Uterus (tissue), 4 donors: ENCODE results near the gene OPCML. TPM values are rescaled to one million over a fixed set of nuclear protein-coding genes. Genes with fewer than 3 reads are reported as not detected.

Experiments
- DNase-seq, 2 donors: peaks; one replicate each; pipeline ENCODE4 v3.0.0-alpha.2; 2019 to 2020
- H3K27ac ChIP-seq, 2 donors: fragments of 200-600 bp; sonication (generic); 1 replicate in 1 of 2; 2 replicates in 1 of 2; pipeline ENCODE4 v1.5.1; 2016 to 2018
- H3K27me3 ChIP-seq, 2 donors: fragments of 200-600 bp; sonication (generic); one replicate each; pipeline ENCODE4 v1.5.1; 2018 to 2019; ENCODE audit warnings: control low read depth in 1 of 2
- H3K36me3 ChIP-seq, 2 donors: fragments of 200-600 bp; sonication (generic); one replicate each; pipeline ENCODE4 v1.5.1; 2019; ENCODE audit warnings: control low read depth in 1 of 2
- H3K4me1 ChIP-seq, 2 donors: fragments of 200-600 bp; sonication (generic); one replicate each; pipeline ENCODE4 v1.5.1; 2018 to 2019; ENCODE audit warnings: control low read depth in 1 of 2
- H3K4me3 ChIP-seq, 2 donors: fragments of 200-600 bp; sonication (generic); 1 replicate in 1 of 2; 2 replicates in 1 of 2; pipeline ENCODE4 v1.5.1; 2018 to 2019; ENCODE audit warnings: mild to moderate bottlenecking in 1 of 2
- H3K9me3 ChIP-seq, 2 donors: fragments of 200-600 bp; sonication (generic); one replicate each; pipeline ENCODE4 v1.5.1; 2019; ENCODE audit warnings: control low read depth in 1 of 2
- POLR2A ChIP-seq, 2 donors: fragments of 450-650 bp; IDR thresholded peaks; one replicate each; pipeline ENCODE4 v1.6.1; 2016; ENCODE audit warnings: antibody characterized with exemption in 2 of 2, mild to moderate bottlenecking in 1 of 2, moderate library complexity in 1 of 2
- intact Hi-C: fragments of 100-400 bp; cut with DNase I; formaldehyde crosslinking; loops from one replicate; pipeline ENCODE4 v1.15.1; 2023; ENCODE audit warnings: low total_unique reads
- total RNA-seq, 4 donors: library from RNA; depleted of rRNA in 3 of 4; stranded (reverse); fragments of >200 nt in 3 of 4; gene quantifications; one replicate each; pipeline versions ENCODE4 v1.1.0 to v1.2.4, GENCODE V29; 2014 to 2023
- TF ChIP-seq, protein P1 (sequence below), 4 experiments: fragments of 200-600 bp in 2 of 4; fragments of 450-650 bp in 2 of 4; sonication (generic) in 2 of 4; IDR thresholded peaks; one replicate each; pipeline ENCODE4 v1.5.1; 2016 to 2019; ENCODE audit warnings: antibody characterized with exemption in 4 of 4, mild to moderate bottlenecking in 2 of 4, moderate library complexity in 1 of 4
- donor health status: DM: yes; HTN: yes; CAD: no.

OPCML gene
- total RNA-seq, 4 donors from 2014 or later = under 0.01 to 3.9 (median 1.7) TPM

DNA sequence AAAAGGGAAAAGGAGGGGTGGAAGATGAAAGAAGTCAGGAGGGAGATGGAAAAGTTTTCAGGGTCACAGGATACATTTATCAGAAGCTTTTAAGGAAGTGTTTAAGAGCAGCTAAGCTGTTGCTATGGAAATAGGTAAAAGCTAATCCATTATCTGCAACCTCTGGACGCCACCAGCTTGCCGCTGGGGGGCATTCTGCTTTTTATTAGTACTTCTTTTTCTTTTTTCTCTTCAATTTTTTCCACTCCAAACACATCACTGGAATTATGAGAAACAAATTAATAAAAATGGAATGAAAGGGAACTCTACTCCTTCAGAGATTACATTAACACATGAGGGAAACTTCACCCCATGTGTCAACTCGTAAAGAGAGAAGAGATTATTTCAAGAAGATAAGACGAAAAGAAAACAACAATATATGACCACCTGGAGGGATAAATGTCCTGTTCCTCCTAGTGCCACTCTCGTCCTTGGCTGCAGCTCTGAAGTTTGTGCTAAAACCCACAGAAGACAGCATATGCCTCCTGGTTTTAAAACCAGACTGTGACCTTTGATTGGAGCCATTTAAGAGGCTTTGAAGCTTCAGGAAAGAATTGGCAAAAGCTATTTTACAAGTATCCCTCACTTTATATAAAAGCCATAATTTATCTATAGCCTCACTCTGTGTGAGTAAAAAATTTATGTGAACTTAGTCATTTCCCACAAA is 972.8 kb downstream of the OPCML start:
- no peak for TF ChIP-seq POLR2A (IDR thresholded peaks at IDR 0.05)
- TF ChIP-seq, protein P1, sequence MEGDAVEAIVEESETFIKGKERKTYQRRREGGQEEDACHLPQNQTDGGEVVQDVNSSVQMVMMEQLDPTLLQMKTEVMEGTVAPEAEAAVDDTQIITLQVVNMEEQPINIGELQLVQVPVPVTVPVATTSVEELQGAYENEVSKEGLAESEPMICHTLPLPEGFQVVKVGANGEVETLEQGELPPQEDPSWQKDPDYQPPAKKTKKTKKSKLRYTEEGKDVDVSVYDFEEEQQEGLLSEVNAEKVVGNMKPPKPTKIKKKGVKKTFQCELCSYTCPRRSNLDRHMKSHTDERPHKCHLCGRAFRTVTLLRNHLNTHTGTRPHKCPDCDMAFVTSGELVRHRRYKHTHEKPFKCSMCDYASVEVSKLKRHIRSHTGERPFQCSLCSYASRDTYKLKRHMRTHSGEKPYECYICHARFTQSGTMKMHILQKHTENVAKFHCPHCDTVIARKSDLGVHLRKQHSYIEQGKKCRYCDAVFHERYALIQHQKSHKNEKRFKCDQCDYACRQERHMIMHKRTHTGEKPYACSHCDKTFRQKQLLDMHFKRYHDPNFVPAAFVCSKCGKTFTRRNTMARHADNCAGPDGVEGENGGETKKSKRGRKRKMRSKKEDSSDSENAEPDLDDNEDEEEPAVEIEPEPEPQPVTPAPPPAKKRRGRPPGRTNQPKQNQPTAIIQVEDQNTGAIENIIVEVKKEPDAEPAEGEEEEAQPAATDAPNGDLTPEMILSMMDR (IDR thresholded peaks at IDR 0.05) = no peak
- Histone ChIP-seq H3K4me3 (no peak overlapping the region), H3K36me3 (no peaks in the 10 kb centered on the region), H3K27ac (no peak overlapping the region), H3K9me3 (no peaks in the 10 kb centered on the region), H3K4me1 (no peaks in the 10 kb centered on the region), H3K27me3 (no peaks in the 10 kb centered on the region)
- no peak for DNase-seq
- intact Hi-C loops = no loop called here

GRCh38 chr11:132556316-132556715 is 976.0 kb downstream of the OPCML start:
- TF ChIP-seq POLR2A (IDR thresholded peaks at IDR 0.05) = no peak
- TF ChIP-seq, protein P1 (IDR thresholded peaks at IDR 0.05) = no peak
- DNase-seq = no peak
- Histone ChIP-seq H3K9me3 (no peaks in the 10 kb centered on the region), H3K27me3 (no peaks in the 10 kb centered on the region), H3K36me3 (no peaks in the 10 kb centered on the region), H3K4me3 (no peak overlapping the region), H3K4me1 (no peaks in the 10 kb centered on the region), H3K27ac (no peak overlapping the region)
- intact Hi-C loops = no loop called here

DNA sequence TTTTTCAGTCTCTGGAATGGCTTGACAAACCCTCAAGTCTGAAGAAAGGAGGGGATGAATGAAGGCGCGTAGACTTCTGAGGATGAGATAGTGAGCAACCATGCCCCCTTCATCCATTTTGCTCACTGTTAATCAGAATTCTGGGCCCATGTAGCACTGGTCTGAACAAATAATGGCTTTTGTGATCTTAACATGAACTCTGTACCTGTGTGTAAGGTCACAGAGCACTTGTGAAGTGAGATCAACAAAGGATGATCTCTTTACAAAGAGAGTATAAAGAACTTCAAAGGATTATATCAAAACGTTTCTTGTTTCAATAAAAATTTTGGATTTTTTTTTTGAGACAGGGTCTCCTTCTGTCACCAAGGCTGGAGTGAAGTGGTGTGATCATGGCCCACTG is 976.7 kb downstream of the OPCML start:
- no peaks in the 10 kb centered on the region for H3K9me3 ChIP-seq
- H3K4me3 ChIP-seq = no peak overlapping the region
- DNase-seq = no peak
- H3K36me3 ChIP-seq = no peaks in the 10 kb centered on the region
- no peak for TF ChIP-seq POLR2A (IDR thresholded peaks at IDR 0.05)
- TF ChIP-seq, protein P1 (IDR thresholded peaks at IDR 0.05) = no peak
- no peaks in the 10 kb centered on the region for H3K27me3 ChIP-seq
- intact Hi-C loops = no loop called here
- no peaks in the 10 kb centered on the region for H3K4me1 ChIP-seq
- H3K27ac ChIP-seq = no peak overlapping the region

DNA sequence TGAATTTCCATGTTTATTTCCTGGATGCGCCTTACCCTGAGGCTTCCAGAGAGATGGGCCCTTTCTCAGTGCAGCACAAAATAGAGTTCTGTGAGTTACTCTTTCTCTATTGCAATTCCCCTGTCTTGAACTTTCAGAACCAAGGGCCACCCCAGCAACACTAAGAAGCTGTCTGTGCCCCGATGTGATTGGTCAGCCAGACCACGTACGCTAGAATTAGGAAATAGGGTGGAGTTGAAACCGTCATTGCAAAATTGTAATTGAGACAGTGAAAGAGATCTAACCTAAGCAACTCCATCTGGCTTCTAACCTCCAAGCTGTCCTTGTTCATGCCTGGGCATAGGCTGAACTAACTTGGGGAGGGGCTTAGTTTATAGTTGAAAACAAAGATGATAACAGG is 981.3 kb downstream of the OPCML start:
- no peaks in the 10 kb centered on the region for H3K36me3 ChIP-seq
- no peaks in the 10 kb centered on the region for H3K9me3 ChIP-seq
- TF ChIP-seq POLR2A (IDR thresholded peaks at IDR 0.05) = no peak
- TF ChIP-seq, protein P1 (IDR thresholded peaks at IDR 0.05) = no peak

GRCh38 chr11:132549561-132549960 is 982.7 kb downstream of the OPCML start:
- Histone ChIP-seq H3K9me3 (no peaks in the 10 kb centered on the region), H3K27me3 (no peaks in the 10 kb centered on the region), H3K36me3 (no peaks in the 10 kb centered on the region), H3K4me3 (no peak overlapping the region), H3K27ac (no peak overlapping the region), H3K4me1 (no peaks in the 10 kb centered on the region)
- DNase-seq = no peak
- intact Hi-C loops = no loop called here
- TF ChIP-seq, protein P1 (IDR thresholded peaks at IDR 0.05) = no peak
- no peak for TF ChIP-seq POLR2A (IDR thresholded peaks at IDR 0.05)

More for the DNA sequence above, 981.3 kb downstream of the OPCML start:
- no peak overlapping the region for H3K4me3 ChIP-seq
- no peaks in the 10 kb centered on the region for H3K27me3 ChIP-seq
- H3K27ac ChIP-seq = no peak overlapping the region
- no peaks in the 10 kb centered on the region for H3K4me1 ChIP-seq
- intact Hi-C loops = no loop called here
- no peak for DNase-seq
